A549 (cell line): ENCODE measurements around the gene BOC. TPM values are rescaled to one million over a fixed set of nuclear protein-coding genes. Genes with fewer than 3 reads are reported as not detected.

Experiments
- ATAC-seq, 2 experiments: fragments of 200-7000 bp in 1 of 2; fragments of >200 bp in 1 of 2; cut with Nextera tagmentation in 1 of 2; cut with Tn5 transposase in 1 of 2; 3 replicates each; pipeline versions ENCODE4 v1.8.0 to v1.9.1; 2018 to 2020; ENCODE audit warnings: mild to moderate bottlenecking in 1 of 2, moderate library complexity in 1 of 2
- CTCF ChIA-PET: fragments of 300-600 bp; sonication (Branson Sonifier 250); formaldehyde crosslinking; extraction: SDS; loops from one replicate; lab custom pipeline; 2021; ENCODE audit warnings: antibody characterized with exemption, inconsistent platforms; lab: Yijun Ruan, JAX
- POLR2A ChIA-PET: fragments of 350-600 bp; formaldehyde crosslinking; extraction: SDS; loops from one replicate; lab custom pipeline; 2021; ENCODE audit warnings: antibody characterized with exemption, inconsistent platforms; lab: Yijun Ruan, JAX
- DNase-seq, 2 experiments: peaks; one replicate each; pipeline versions ENCODE4 v3.0.0 to v3.0.0-alpha.2; 2011 to 2016; ENCODE audit warnings: low read depth in 1 of 2, low spot score in 1 of 2
- FAIRE-seq: peaks from 2 replicates; lab custom pipeline; 2011; peaks lifted over from hg19 to GRCh38; lab: Jason Lieb, UNC
- H3K27ac ChIP-seq, 2 experiments: fragments of >200 bp; sonication (Bioruptor Twin); formaldehyde crosslinking; 3 replicates each; pipeline ENCODE4 v1.5.1; 2016 to 2017
- H3K4me1 ChIP-seq: fragments of >200 bp; sonication (Bioruptor Twin); formaldehyde crosslinking; 3 replicates; pipeline ENCODE4 v1.6.1; 2016
- H3K4me2 ChIP-seq: fragments of >200 bp; sonication (Bioruptor Twin); formaldehyde crosslinking; 3 replicates; pipeline ENCODE4 v1.6.1; 2016
- H3K4me3 ChIP-seq: fragments of >200 bp; sonication (Bioruptor Twin); formaldehyde crosslinking; 3 replicates; pipeline ENCODE4 v1.5.1; 2016
- H3K9me3 ChIP-seq: fragments of >200 bp; sonication (Bioruptor Twin); formaldehyde crosslinking; 3 replicates; pipeline ENCODE4 v1.6.1; 2016
- BHLHE40 ChIP-seq: IDR thresholded peaks from 2 replicates; pipeline ENCODE4 v1.6.1; 2012; ENCODE audit warnings: low read depth, low read length, inconsistent platforms
- CHD2 ChIP-seq: fragments of 150-350 bp; IDR thresholded peaks from 2 replicates; pipeline ENCODE4 v1.6.1; 2014; ENCODE audit warnings: low read length; ENCODE audit not compliant: partially characterized antibody
- CHD4 ChIP-seq: fragments of 200-600 bp; sonication (generic); IDR thresholded peaks from 2 replicates; pipeline ENCODE4 v1.6.1; 2016; ENCODE audit warnings: antibody characterized with exemption, mild to moderate bottlenecking, borderline replicate concordance
- GATA3 ChIP-seq: IDR thresholded peaks from 2 replicates; pipeline ENCODE4 v1.6.1; 2012; ENCODE audit warnings: borderline replicate concordance
- HOXB5 ChIP-seq: fragments of 250-450 bp; sonication (Bioruptor Pico); IDR thresholded peaks from 2 replicates; pipeline ENCODE4 v1.5.0; 2020; ENCODE audit warnings: mild to moderate bottlenecking, moderate library complexity
- JUN ChIP-seq, 2 experiments: fragments of >200 bp; sonication (Bioruptor Twin); formaldehyde crosslinking; IDR thresholded peaks; 2 replicates in 1 of 2; 3 replicates in 1 of 2; pipeline ENCODE4 v1.6.1; 2016 to 2017
- KDM1A ChIP-seq: fragments of 200-600 bp; sonication (generic); IDR thresholded peaks from 2 replicates; pipeline ENCODE4 v1.6.1; 2016; ENCODE audit warnings: low read depth, mild to moderate bottlenecking
- KDM5A ChIP-seq: fragments of 200-600 bp; sonication (generic); IDR thresholded peaks from 2 replicates; pipeline ENCODE4 v1.6.1; 2016; ENCODE audit warnings: antibody characterized with exemption, mild to moderate bottlenecking
- MAFK ChIP-seq: fragments of 450-650 bp; IDR thresholded peaks from 2 replicates; pipeline ENCODE4 v1.6.1; 2014; ENCODE audit not compliant: partially characterized antibody
- MAZ ChIP-seq: fragments of 150-350 bp; IDR thresholded peaks from 2 replicates; pipeline ENCODE4 v1.6.1; 2014; ENCODE audit warnings: antibody characterized with exemption, low read depth, low read length, borderline replicate concordance
- MYC ChIP-seq: IDR thresholded peaks from 2 replicates; pipeline ENCODE4 v1.6.1; 2012; ENCODE audit warnings: mild to moderate bottlenecking, inconsistent platforms, low read length, improper control_type of control experiment, borderline replicate concordance
- PHF8 ChIP-seq: fragments of 200-600 bp; sonication (generic); IDR thresholded peaks from 2 replicates; pipeline ENCODE4 v1.6.1; 2016; ENCODE audit warnings: low read depth, mild to moderate bottlenecking, antibody characterized with exemption, moderate library complexity, borderline replicate concordance
- RARB ChIP-seq: fragments of 250-450 bp; sonication (Bioruptor Pico); IDR thresholded peaks from 2 replicates; pipeline ENCODE4 v1.8.0; 2021; ENCODE audit warnings: mild to moderate bottlenecking, moderate library complexity
- RCOR1 ChIP-seq: fragments of 150-350 bp; IDR thresholded peaks from 2 replicates; pipeline ENCODE4 v1.6.1; 2014; ENCODE audit warnings: antibody characterized with exemption, low read length, low read depth
- RFX5 ChIP-seq: fragments of 450-650 bp; IDR thresholded peaks from 2 replicates; pipeline ENCODE4 v1.7.1; 2014; ENCODE audit warnings: antibody characterized with exemption, mild to moderate bottlenecking, moderate library complexity
- WGBS: methylation state at CpG from one replicate; pipeline ENCODE4 v1.1.6; 2017; ENCODE audit errors: missing lambda C conversion rate; 5-methylcytosine and 5-hydroxymethylcytosine counted together
- polyA plus RNA-seq, 4 experiments: library from polyadenylated mRNA; depleted of rRNA in 3 of 4; stranded (reverse); fragments of >200 nt; fragmentation: RNase III in 1 of 4; extraction: RNeasy Plus Mini Kit Qiagen cat#74134 plus additional on column Dnase treatment in 1 of 4; gene quantifications; 2 replicates in 3 of 4; 3 replicates in 1 of 4; pipeline ENCODE4 v1.2.3, GENCODE V29; 2011 to 2017
- TF ChIP-seq, protein P1 (sequence below): fragments of >200 bp; sonication (Bioruptor Twin); formaldehyde crosslinking; IDR thresholded peaks from 3 replicates; pipeline ENCODE4 v1.6.1; 2016
- TF ChIP-seq, protein P2 (sequence below): fragments of 250-450 bp; sonication (Bioruptor Pico); IDR thresholded peaks from 2 replicates; pipeline ENCODE4 v1.5.0; 2021; ENCODE audit warnings: mild to moderate bottlenecking, moderate library complexity, borderline replicate concordance
- TF ChIP-seq, protein P3 (sequence below): fragments of 450-650 bp; IDR thresholded peaks from 2 replicates; pipeline ENCODE4 v1.6.1; 2014; ENCODE audit warnings: antibody characterized with exemption
- TF ChIP-seq, protein P4 (sequence below): fragments of >200 bp; sonication (Bioruptor Twin); formaldehyde crosslinking; IDR thresholded peaks from 3 replicates; pipeline ENCODE4 v1.5.1; 2016

The BOC gene
- polyA plus RNA-seq, 2 of the 4 experiments (the other 2 are of a cell fraction): 4.0 TPM

DNA sequence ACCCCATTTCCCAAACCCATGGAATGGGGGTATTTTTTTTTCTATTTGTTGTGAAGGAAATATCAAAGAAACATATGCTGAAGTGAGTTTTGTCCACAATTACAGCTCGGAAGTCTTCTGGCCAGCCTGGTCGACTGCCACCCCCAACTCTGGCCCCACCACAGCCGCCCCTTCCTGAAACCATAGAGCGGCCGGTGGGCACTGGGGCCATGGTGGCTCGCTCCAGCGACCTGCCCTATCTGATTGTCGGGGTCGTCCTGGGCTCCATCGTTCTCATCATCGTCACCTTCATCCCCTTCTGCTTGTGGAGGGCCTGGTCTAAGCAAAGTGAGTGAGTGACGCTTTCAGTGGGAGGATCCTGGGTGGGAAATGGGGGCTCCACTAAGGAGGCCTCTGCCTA is 71.9 kb downstream of the BOC start:
- ChIA-PET CTCF (interaction anchor here (0.6 to 1.4 kb wide), 2 partner anchors 236 to 248 kb away, joined by 3 to 4 read pairs; no protein-coding TSS in a partner anchor), POLR2A (no interaction called here)
- peaks cover 20% of the 10 kb centered on the region for H3K4me1 ChIP-seq
- FAIRE-seq: no peak
- 96% methylated on average over 12 of the region's 12 CpGs for WGBS
- H3K9me3 ChIP-seq: no peaks in the 10 kb centered on the region
- no peak for TF ChIP-seq RARB (CRISPR knock-in tag)
- no peak for TF ChIP-seq JUN (IDR thresholded peaks at IDR 0.05)
- TF ChIP-seq, protein P1, sequence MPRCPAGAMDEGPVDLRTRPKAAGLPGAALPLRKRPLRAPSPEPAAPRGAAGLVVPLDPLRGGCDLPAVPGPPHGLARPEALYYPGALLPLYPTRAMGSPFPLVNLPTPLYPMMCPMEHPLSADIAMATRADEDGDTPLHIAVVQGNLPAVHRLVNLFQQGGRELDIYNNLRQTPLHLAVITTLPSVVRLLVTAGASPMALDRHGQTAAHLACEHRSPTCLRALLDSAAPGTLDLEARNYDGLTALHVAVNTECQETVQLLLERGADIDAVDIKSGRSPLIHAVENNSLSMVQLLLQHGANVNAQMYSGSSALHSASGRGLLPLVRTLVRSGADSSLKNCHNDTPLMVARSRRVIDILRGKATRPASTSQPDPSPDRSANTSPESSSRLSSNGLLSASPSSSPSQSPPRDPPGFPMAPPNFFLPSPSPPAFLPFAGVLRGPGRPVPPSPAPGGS: no peak
- TF ChIP-seq BHLHE40: no peak
- TF ChIP-seq MYC: no peak
- TF ChIP-seq CHD2: no peak
- no peak for TF ChIP-seq GATA3
- ATAC-seq: no peak
- H3K4me3 ChIP-seq: no peak overlapping the region
- DNase-seq: no peak
- H3K4me2 ChIP-seq: no peak overlapping the region
- no peak overlapping the region for H3K27ac ChIP-seq

DNA sequence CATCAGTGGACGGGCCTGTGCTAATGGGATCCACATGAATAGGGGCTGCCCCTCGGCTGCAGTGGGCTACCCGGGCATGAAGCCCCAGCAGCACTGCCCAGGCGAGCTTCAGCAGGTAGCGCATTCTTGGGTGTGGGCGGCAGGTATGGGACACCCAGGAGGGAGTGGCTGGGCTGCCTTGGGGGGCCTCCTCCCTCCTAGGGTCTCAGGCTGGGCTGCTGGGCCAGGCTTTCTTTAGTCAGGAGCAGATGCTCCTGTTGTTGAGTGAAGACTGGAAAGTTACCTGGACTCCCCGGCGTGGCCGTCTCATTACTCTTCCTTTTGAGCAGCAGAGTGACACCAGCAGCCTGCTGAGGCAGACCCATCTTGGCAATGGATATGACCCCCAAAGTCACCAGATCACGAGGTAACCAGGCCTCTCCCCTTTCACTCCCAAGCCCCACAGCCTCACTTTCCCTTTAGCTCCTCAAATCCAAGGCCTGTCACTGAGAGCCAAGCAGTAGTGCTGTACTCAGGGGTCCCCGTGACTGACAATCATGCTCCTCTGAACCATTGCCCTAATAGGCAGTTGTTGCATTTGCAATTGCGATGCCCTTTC is 73.2 kb downstream of the BOC start:
- H3K27ac ChIP-seq: peak overlapping the region in 1 of 2 experiments; percentile 89; a peak in 1 of 6 replicates
- H3K4me1 ChIP-seq: peaks cover 25% of the 10 kb centered on the region
- ATAC-seq: no peak
- ChIA-PET CTCF (interaction anchor here (0.5 to 6.5 kb wide), 4 partner anchors 229 to 249 kb away, joined by 3 to 130 read pairs (median 4); no protein-coding TSS in a partner anchor), POLR2A (no interaction called here)
- FAIRE-seq: no peak
- WGBS: 90% methylated on average over 8 of the region's 12 CpGs
- TF ChIP-seq RARB (CRISPR knock-in tag): no peak
- no peak for TF ChIP-seq MAFK
- TF ChIP-seq, protein P2, sequence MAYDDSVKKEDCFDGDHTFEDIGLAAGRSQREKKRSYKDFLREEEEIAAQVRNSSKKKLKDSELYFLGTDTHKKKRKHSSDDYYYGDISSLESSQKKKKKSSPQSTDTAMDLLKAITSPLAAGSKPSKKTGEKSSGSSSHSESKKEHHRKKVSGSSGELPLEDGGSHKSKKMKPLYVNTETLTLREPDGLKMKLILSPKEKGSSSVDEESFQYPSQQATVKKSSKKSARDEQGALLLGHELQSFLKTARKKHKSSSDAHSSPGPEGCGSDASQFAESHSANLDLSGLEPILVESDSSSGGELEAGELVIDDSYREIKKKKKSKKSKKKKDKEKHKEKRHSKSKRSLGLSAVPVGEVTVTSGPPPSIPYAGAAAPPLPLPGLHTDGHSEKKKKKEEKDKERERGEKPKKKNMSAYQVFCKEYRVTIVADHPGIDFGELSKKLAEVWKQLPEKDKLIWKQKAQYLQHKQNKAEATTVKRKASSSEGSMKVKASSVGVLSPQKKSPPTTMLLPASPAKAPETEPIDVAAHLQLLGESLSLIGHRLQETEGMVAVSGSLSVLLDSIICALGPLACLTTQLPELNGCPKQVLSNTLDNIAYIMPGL (CRISPR knock-in tag): no peak
- TF ChIP-seq HOXB5 (CRISPR knock-in tag): no peak
- no peak for TF ChIP-seq MYC
- TF ChIP-seq RCOR1: no peak
- TF ChIP-seq MAZ: no peak
- TF ChIP-seq, protein P1: no peak
- no peak for TF ChIP-seq KDM1A
- TF ChIP-seq RFX5: no peak
- TF ChIP-seq, protein P3, sequence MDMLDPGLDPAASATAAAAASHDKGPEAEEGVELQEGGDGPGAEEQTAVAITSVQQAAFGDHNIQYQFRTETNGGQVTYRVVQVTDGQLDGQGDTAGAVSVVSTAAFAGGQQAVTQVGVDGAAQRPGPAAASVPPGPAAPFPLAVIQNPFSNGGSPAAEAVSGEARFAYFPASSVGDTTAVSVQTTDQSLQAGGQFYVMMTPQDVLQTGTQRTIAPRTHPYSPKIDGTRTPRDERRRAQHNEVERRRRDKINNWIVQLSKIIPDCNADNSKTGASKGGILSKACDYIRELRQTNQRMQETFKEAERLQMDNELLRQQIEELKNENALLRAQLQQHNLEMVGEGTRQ: no peak
- no peak for TF ChIP-seq KDM5A
- no peak for TF ChIP-seq CHD4
- TF ChIP-seq, protein P4, sequence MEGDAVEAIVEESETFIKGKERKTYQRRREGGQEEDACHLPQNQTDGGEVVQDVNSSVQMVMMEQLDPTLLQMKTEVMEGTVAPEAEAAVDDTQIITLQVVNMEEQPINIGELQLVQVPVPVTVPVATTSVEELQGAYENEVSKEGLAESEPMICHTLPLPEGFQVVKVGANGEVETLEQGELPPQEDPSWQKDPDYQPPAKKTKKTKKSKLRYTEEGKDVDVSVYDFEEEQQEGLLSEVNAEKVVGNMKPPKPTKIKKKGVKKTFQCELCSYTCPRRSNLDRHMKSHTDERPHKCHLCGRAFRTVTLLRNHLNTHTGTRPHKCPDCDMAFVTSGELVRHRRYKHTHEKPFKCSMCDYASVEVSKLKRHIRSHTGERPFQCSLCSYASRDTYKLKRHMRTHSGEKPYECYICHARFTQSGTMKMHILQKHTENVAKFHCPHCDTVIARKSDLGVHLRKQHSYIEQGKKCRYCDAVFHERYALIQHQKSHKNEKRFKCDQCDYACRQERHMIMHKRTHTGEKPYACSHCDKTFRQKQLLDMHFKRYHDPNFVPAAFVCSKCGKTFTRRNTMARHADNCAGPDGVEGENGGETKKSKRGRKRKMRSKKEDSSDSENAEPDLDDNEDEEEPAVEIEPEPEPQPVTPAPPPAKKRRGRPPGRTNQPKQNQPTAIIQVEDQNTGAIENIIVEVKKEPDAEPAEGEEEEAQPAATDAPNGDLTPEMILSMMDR: no peak
- no peak for TF ChIP-seq CHD2
- TF ChIP-seq PHF8: no peak
- no peak for DNase-seq
- H3K4me2 ChIP-seq: no peak overlapping the region
- no peak overlapping the region for H3K4me3 ChIP-seq
- no peaks in the 10 kb centered on the region for H3K9me3 ChIP-seq
